Measurements from ENCODE around the gene TMEM39A.

DNA sequence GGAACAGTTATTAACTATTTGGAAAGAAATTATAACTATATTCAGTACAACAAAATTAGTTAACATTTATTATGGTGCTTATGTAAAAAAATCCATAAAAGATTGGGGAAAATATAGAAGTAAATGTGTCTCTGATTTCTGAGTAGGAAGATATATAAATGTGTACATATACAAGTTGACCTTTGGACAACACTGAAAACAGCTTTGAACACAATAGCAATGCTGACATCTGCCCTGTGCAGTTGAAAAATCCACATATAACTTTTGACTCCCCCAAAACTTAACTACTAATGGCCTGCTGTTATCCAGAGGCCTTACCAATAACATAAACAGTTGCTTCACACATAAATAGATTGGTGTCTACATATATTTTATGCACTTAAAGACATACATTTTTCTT is 47.3 kb upstream of the TMEM39A start:
- TF ChIP-seq CTCF (IDR thresholded peaks at IDR 0.05) (no peak), POLR2A (IDR thresholded peaks at IDR 0.05) (no peak), EP300 (IDR thresholded peaks at IDR 0.05) (no peak)
